Smooth muscle cell (in vitro differentiated cells): Measurements from ENCODE around the gene AADACL4. TPM values are rescaled to one million over a fixed set of nuclear protein-coding genes. Genes with fewer than 3 reads are reported as not detected.

ENCODE experiments used
- DNase-seq: peaks from one replicate; lab custom pipeline; 2025; ENCODE audit not compliant: unreplicated experiment; lab: John Stamatoyannopoulos, UW
- H2AFZ ChIP-seq: fragments of 200-600 bp; sonication (generic); 2 replicates; pipeline ENCODE4 v1.6.0; 2016; ENCODE audit warnings: antibody characterized with exemption, low read depth, mild to moderate bottlenecking
- H3F3A ChIP-seq: fragments of 200-600 bp; sonication (generic); 2 replicates; pipeline ENCODE4 v1.6.0; 2017; ENCODE audit warnings: antibody characterized with exemption, low read depth
- H3K27ac ChIP-seq: fragments of 200-600 bp; sonication (generic); 2 replicates; pipeline ENCODE4 v1.5.1; 2016; ENCODE audit warnings: low read depth, mild to moderate bottlenecking
- H3K27me3 ChIP-seq: fragments of 200-600 bp; sonication (generic); 2 replicates; pipeline ENCODE4 v1.6.1; 2016; ENCODE audit warnings: low read depth, mild to moderate bottlenecking
- H3K36me3 ChIP-seq: fragments of 200-600 bp; sonication (generic); 2 replicates; pipeline ENCODE4 v1.5.1; 2016; ENCODE audit warnings: low read depth
- H3K4me1 ChIP-seq: fragments of 200-600 bp; sonication (generic); 2 replicates; pipeline ENCODE4 v1.5.1; 2016; ENCODE audit warnings: low read depth
- H3K4me2 ChIP-seq: fragments of 200-600 bp; sonication (generic); 2 replicates; pipeline ENCODE4 v1.6.0; 2016; ENCODE audit warnings: mild to moderate bottlenecking
- H3K4me3 ChIP-seq: fragments of 200-600 bp; sonication (generic); 2 replicates; pipeline ENCODE4 v1.5.1; 2016; ENCODE audit warnings: mild to moderate bottlenecking
- H3K79me2 ChIP-seq: fragments of 200-600 bp; sonication (generic); 2 replicates; pipeline ENCODE4 v1.6.0; 2016; ENCODE audit warnings: low read depth, mild to moderate bottlenecking
- H3K9ac ChIP-seq: fragments of 200-600 bp; sonication (generic); 2 replicates; pipeline ENCODE4 v1.6.0; 2016; ENCODE audit warnings: low read depth
- H3K9me3 ChIP-seq: fragments of 200-600 bp; sonication (generic); replicated peaks from 2 replicates; pipeline ENCODE4 v1.5.1; 2016; ENCODE audit warnings: low read depth
- H4K20me1 ChIP-seq: fragments of 200-600 bp; sonication (generic); 2 replicates; pipeline ENCODE4 v1.6.0; 2016; ENCODE audit warnings: low read depth
- CTCF ChIP-seq: fragments of 200-600 bp; sonication (generic); IDR thresholded peaks from 2 replicates; pipeline ENCODE4 v1.5.1; 2017; ENCODE audit warnings: borderline replicate concordance, mild to moderate bottlenecking, antibody characterized with exemption; ENCODE audit not compliant: insufficient read depth, poor library complexity, severe bottlenecking
- WGBS: methylation state at CpG from one replicate; pipeline ENCODE4 v1.1.7; 2016; ENCODE audit warnings: low lambda C conversion rate; 5-methylcytosine and 5-hydroxymethylcytosine counted together
- polyA plus RNA-seq: library from polyadenylated mRNA; unstranded; fragments of >200 nt; fragmentation: Nextera tagmentation; extraction: Ambion mirVana; gene quantifications from 2 replicates; pipeline ENCODE4 v1.2.1, GENCODE V29; 2016
- total RNA-seq: library from RNA; depleted of rRNA; stranded (reverse); fragments of >200 nt; gene quantifications from 2 replicates; pipeline ENCODE4 v1.2.3, GENCODE V29; 2014

Gene AADACL4
- total and polyA plus RNA-seq, 2 experiments from 2014 or later = not detected

GRCh38 chr1:12599657-12600056 is 44.2 kb upstream of the AADACL4 start:
- peaks cover 7% of the 10 kb centered on the region for H4K20me1 ChIP-seq
- no peak overlapping the region for H3K27ac ChIP-seq
- 78% methylated on average over 5 of the region's 5 CpGs for WGBS

GRCh38 chr1:12600335-12600734 is 43.5 kb upstream of the AADACL4 start:
- H3K4me2 ChIP-seq = no peak overlapping the region
- H4K20me1 ChIP-seq = peaks cover 7% of the 10 kb centered on the region
- H3K79me2 ChIP-seq = no peaks in the 10 kb centered on the region
- DNase-seq = no peak
- H3K27ac ChIP-seq = no peak overlapping the region
- H3F3A ChIP-seq = peaks cover 3% of the 10 kb centered on the region
- no peak overlapping the region for H2AFZ ChIP-seq
- H3K4me1 ChIP-seq = peaks cover 12% of the 10 kb centered on the region
- no peaks in the 10 kb centered on the region for H3K36me3 ChIP-seq
- no peak for TF ChIP-seq CTCF
- H3K27me3 ChIP-seq = peaks cover 17% of the 10 kb centered on the region
- H3K9me3 ChIP-seq = no peaks in the 10 kb centered on the region
- 85% methylated on average over 7 of the region's 7 CpGs for WGBS
- H3K4me3 ChIP-seq = no peak overlapping the region
- no peak overlapping the region for H3K9ac ChIP-seq

More at GRCh38 chr1:12599657-12600056, 44.2 kb upstream of the AADACL4 start:
- no peak for DNase-seq
- H2AFZ ChIP-seq = no peak overlapping the region
- no peaks in the 10 kb centered on the region for H3K36me3 ChIP-seq
- H3K9ac ChIP-seq = no peak overlapping the region
- no peak overlapping the region for H3K4me3 ChIP-seq
- peaks cover 12% of the 10 kb centered on the region for H3K4me1 ChIP-seq
- H3K4me2 ChIP-seq = no peak overlapping the region
- no peak for TF ChIP-seq CTCF
- no peaks in the 10 kb centered on the region for H3K79me2 ChIP-seq
- peaks cover 17% of the 10 kb centered on the region for H3K27me3 ChIP-seq
- H3F3A ChIP-seq = peaks cover 7% of the 10 kb centered on the region
- no peaks in the 10 kb centered on the region for H3K9me3 ChIP-seq

- H3F3A ChIP-seq = peaks cover 3% of the 10 kb centered on the region
- TF ChIP-seq CTCF = peak; percentile 37
- peaks cover 6% of the 10 kb centered on the region for H4K20me1 ChIP-seq
- H2AFZ ChIP-seq = no peak overlapping the region
- H3K36me3 ChIP-seq = no peaks in the 10 kb centered on the region
- no peaks in the 10 kb centered on the region for H3K9me3 ChIP-seq
- peaks cover 11% of the 10 kb centered on the region for H3K4me1 ChIP-seq
- H3K4me2 ChIP-seq = no peak overlapping the region
- H3K4me3 ChIP-seq = no peak overlapping the region
- WGBS = 69% methylated on average over 9 of the region's 9 CpGs
- H3K27me3 ChIP-seq = peaks cover 17% of the 10 kb centered on the region
- no peak for DNase-seq
- no peak overlapping the region for H3K27ac ChIP-seq
- H3K9ac ChIP-seq = no peak overlapping the region
- no peaks in the 10 kb centered on the region for H3K79me2 ChIP-seq
These were observed 42.8 kb upstream of the AADACL4 start for GRCh38 chr1:12600880-12601633.
